ENCODE measurements around the gene PNPLA3. TPM values are rescaled to one million over a fixed set of nuclear protein-coding genes. Genes with fewer than 3 reads are reported as not detected.

PNPLA3 gene
- total RNA-seq, 2 donors from 2014 or later: 48.1 to 52.6 TPM

- Mint-ChIP-seq H3K4me3 (no peak overlapping the region), H3K27me3 (ENCODE audit: insufficient read depth) (no peaks in the 10 kb centered on the region), H3K27ac (peak overlapping the region; percentile 56), H3K4me1 (peaks cover 3% of the 10 kb centered on the region), H3K36me3 (ENCODE audit: low read depth) (peaks cover 61% of the 10 kb centered on the region), H3K9me3 (no peaks in the 10 kb centered on the region)
- Histone ChIP-seq H3K27me3 (ENCODE audit: control insufficient read depth, insufficient read depth, low read length, poor library complexity, severe bottlenecking) (no peaks in the 10 kb centered on the region), H3K36me3 (ENCODE audit: control insufficient read depth, insufficient read depth, low read length) (peaks cover 74% of the 10 kb centered on the region), H3K9me3 (ENCODE audit: control insufficient read depth, low read length) (no peaks in the 10 kb centered on the region), H3K4me1 (ENCODE audit: control insufficient read depth, insufficient read depth, low read length) (no peaks in the 10 kb centered on the region), H3K27ac (ENCODE audit: low read depth, low read length) (no peak overlapping the region), H3K4me3 (ENCODE audit: low read length) (no peak overlapping the region), H3K9ac (ENCODE audit: extremely low read depth, low read length, poor library complexity, severe bottlenecking) (no peak overlapping the region)
- no peak for DNase-seq
- TF ChIP-seq CTCF (conservative IDR thresholded peaks at IDR 0.05): no peak
- 89 to 95% methylated on average over 5 to 10 of the region's 10 CpGs for WGBS, 2 experiments (ENCODE audit: insufficient coverage in 1 of 2, insufficient read length in 1 of 2)
Measured at GRCh38 chr22:43988960-43989359, 65.4 kb downstream of the PNPLA3 start.

- Histone ChIP-seq H3K27ac (ENCODE audit: low read depth, low read length) (no peak overlapping the region), H3K4me1 (ENCODE audit: control insufficient read depth, insufficient read depth, low read length) (no peaks in the 10 kb centered on the region), H3K36me3 (ENCODE audit: control insufficient read depth, insufficient read depth, low read length) (peaks cover 80% of the 10 kb centered on the region), H3K27me3 (ENCODE audit: control insufficient read depth, insufficient read depth, low read length, poor library complexity, severe bottlenecking) (no peaks in the 10 kb centered on the region), H3K4me3 (ENCODE audit: low read length) (no peak overlapping the region), H3K9me3 (ENCODE audit: control insufficient read depth, low read length) (no peaks in the 10 kb centered on the region), H3K9ac (ENCODE audit: extremely low read depth, low read length, poor library complexity, severe bottlenecking) (no peak overlapping the region)
- Mint-ChIP-seq H3K4me1 (peaks cover 3% of the 10 kb centered on the region), H3K36me3 (ENCODE audit: low read depth) (peaks cover 69% of the 10 kb centered on the region), H3K9me3 (no peaks in the 10 kb centered on the region), H3K27me3 (ENCODE audit: insufficient read depth) (no peaks in the 10 kb centered on the region), H3K27ac (no peak overlapping the region), H3K4me3 (no peak overlapping the region)
- WGBS, 2 experiments (ENCODE audit: insufficient coverage in 1 of 2, insufficient read length in 1 of 2): 90 to 95% methylated on average over 10 to 13 of the region's 13 CpGs
- TF ChIP-seq CTCF (conservative IDR thresholded peaks at IDR 0.05): no peak
- no peak for DNase-seq
Measured at GRCh38 chr22:43990044-43990443, 66.4 kb downstream of the PNPLA3 start.

- H3K4me1 ChIP-seq (ENCODE audit: control insufficient read depth, insufficient read depth, low read length): no peaks in the 10 kb centered on the region
- no peak overlapping the region for H3K27ac ChIP-seq (ENCODE audit: low read depth, low read length)
- H3K9ac ChIP-seq (ENCODE audit: extremely low read depth, low read length, poor library complexity, severe bottlenecking): no peak overlapping the region
- 95 to 98% methylated on average over 9 to 11 of the region's 11 CpGs for WGBS, 2 experiments (ENCODE audit: insufficient coverage in 1 of 2, insufficient read length in 1 of 2)
- peaks cover 80% of the 10 kb centered on the region for H3K36me3 ChIP-seq (ENCODE audit: control insufficient read depth, insufficient read depth, low read length)
- peaks cover 3% of the 10 kb centered on the region for H3K4me1 Mint-ChIP-seq
- H3K27ac Mint-ChIP-seq: no peak overlapping the region
- no peak overlapping the region for H3K4me3 ChIP-seq (ENCODE audit: low read length)
- H3K4me3 Mint-ChIP-seq: no peak overlapping the region
- H3K9me3 Mint-ChIP-seq: no peaks in the 10 kb centered on the region
- no peak for TF ChIP-seq CTCF (conservative IDR thresholded peaks at IDR 0.05)
- no peak for DNase-seq
- H3K9me3 ChIP-seq (ENCODE audit: control insufficient read depth, low read length): no peaks in the 10 kb centered on the region
- peaks cover 66% of the 10 kb centered on the region for H3K36me3 Mint-ChIP-seq (ENCODE audit: low read depth)
- no peaks in the 10 kb centered on the region for H3K27me3 ChIP-seq (ENCODE audit: control insufficient read depth, insufficient read depth, low read length, poor library complexity, severe bottlenecking)
- H3K27me3 Mint-ChIP-seq (ENCODE audit: insufficient read depth): no peaks in the 10 kb centered on the region
Measured at GRCh38 chr22:43991316-43992020, 67.9 kb downstream of the PNPLA3 start.
